Neuronal stem cell (in vitro differentiated cells): Measurements from ENCODE around the gene CSHL1.
"Not testable (repeated sequence)": the region's sequence is repeated elsewhere in the genome, so short reads cannot be mapped to it uniquely, and the experiment has no call there.

Source experiments
- DNase-seq: peaks from one replicate; pipeline ENCODE4 v3.0.0-alpha.2; 2013; ENCODE audit warnings: low spot score
- H2AFZ ChIP-seq: one replicate; pipeline ENCODE4 v1.6.1; 2013; ENCODE audit warnings: mild to moderate bottlenecking, low read length, inconsistent platforms
- H2AK5ac ChIP-seq: 2 replicates; pipeline ENCODE4 v1.6.1; 2013; ENCODE audit warnings: low read depth, mild to moderate bottlenecking, inconsistent platforms, low read length, moderate library complexity, mixed read lengths
- H2BK120ac ChIP-seq: 2 replicates; pipeline ENCODE4 v1.6.1; 2013; ENCODE audit warnings: low read depth, mild to moderate bottlenecking, inconsistent platforms, low read length, moderate library complexity, mixed read lengths
- H2BK12ac ChIP-seq: one replicate; pipeline ENCODE4 v1.6.1; 2013; ENCODE audit warnings: low read length, inconsistent platforms
- H2BK15ac ChIP-seq: 2 replicates; pipeline ENCODE4 v1.6.1; 2013; ENCODE audit warnings: mild to moderate bottlenecking, low read length, inconsistent platforms, mixed read lengths
- H2BK5ac ChIP-seq: one replicate; pipeline ENCODE4 v1.6.1; 2013; ENCODE audit warnings: inconsistent platforms, mild to moderate bottlenecking, low read length, moderate library complexity
- H3K14ac ChIP-seq: one replicate; pipeline ENCODE4 v1.6.1; 2013; ENCODE audit warnings: low read length, inconsistent platforms
- H3K18ac ChIP-seq: 2 replicates; pipeline ENCODE4 v1.6.1; 2013; ENCODE audit warnings: low read length, inconsistent platforms
- H3K23ac ChIP-seq: 2 replicates; pipeline ENCODE4 v1.6.1; 2013; ENCODE audit warnings: low read depth, mild to moderate bottlenecking, mixed read lengths, low read length, inconsistent platforms; ENCODE audit not compliant: poor library complexity
- H3K27ac ChIP-seq: replicated peaks from 3 replicates; pipeline ENCODE4 v1.5.1; 2013; ENCODE audit warnings: low read length, inconsistent platforms
- H3K27me3 ChIP-seq, 3 experiments: 2 replicates each; pipeline ENCODE4 v1.6.1; 2013; ENCODE audit warnings: low read length in 3 of 3, mild to moderate bottlenecking in 2 of 3, inconsistent platforms in 1 of 3, low read depth in 1 of 3, mixed read lengths in 1 of 3, moderate library complexity in 1 of 3; ENCODE audit not compliant: control insufficient read depth in 3 of 3, insufficient read depth in 3 of 3
- H3K36me3 ChIP-seq, 2 donors: replicated peaks in 1 of 2; 2 replicates each; pipeline ENCODE4 v1.6.1; 2013; ENCODE audit warnings: low read length in 2 of 2; ENCODE audit not compliant: control insufficient read depth in 2 of 2, insufficient read depth in 2 of 2
- H3K4ac ChIP-seq: 2 replicates; pipeline ENCODE4 v1.6.1; 2013; ENCODE audit warnings: inconsistent platforms, mild to moderate bottlenecking, low read length, moderate library complexity
- H3K4me1 ChIP-seq, 2 donors: 1 replicate in 1 of 2; 2 replicates in 1 of 2; pipeline ENCODE4 v1.6.1; 2013; ENCODE audit warnings: low read length in 2 of 2, low read depth in 1 of 2; ENCODE audit not compliant: control insufficient read depth in 2 of 2, insufficient read depth in 1 of 2
- H3K4me2 ChIP-seq: one replicate; pipeline ENCODE4 v1.6.1; 2013; ENCODE audit warnings: mild to moderate bottlenecking, low read length, inconsistent platforms; ENCODE audit not compliant: insufficient read depth, poor library complexity, severe bottlenecking
- H3K4me3 ChIP-seq, 2 donors: 2 replicates each; pipeline ENCODE4 v1.5.1; 2013; ENCODE audit warnings: low read length in 2 of 2, mild to moderate bottlenecking in 2 of 2, inconsistent platforms in 1 of 2, moderate library complexity in 1 of 2
- H3K79me1 ChIP-seq: one replicate; pipeline ENCODE4 v1.6.1; 2013; ENCODE audit warnings: low read depth, mild to moderate bottlenecking, inconsistent platforms, low read length, moderate library complexity
- H3K9ac ChIP-seq: one replicate; pipeline ENCODE4 v1.6.1; 2013; ENCODE audit warnings: mild to moderate bottlenecking, low read depth, low read length, inconsistent platforms; ENCODE audit not compliant: poor library complexity
- H3K9me3 ChIP-seq, 2 donors: replicated peaks in 1 of 2; 2 replicates each; pipeline versions ENCODE3 to v1.6.1; 2013; ENCODE audit warnings: low read length in 2 of 2, mild to moderate bottlenecking in 2 of 2, inconsistent platforms in 1 of 2, low read depth in 1 of 2, mixed read lengths in 1 of 2, moderate library complexity in 1 of 2; ENCODE audit not compliant: control insufficient read depth in 2 of 2, insufficient read depth in 1 of 2
- H4K8ac ChIP-seq: one replicate; pipeline ENCODE4 v1.6.1; 2013; ENCODE audit warnings: low read depth, mild to moderate bottlenecking, inconsistent platforms, low read length, moderate library complexity
- H4K91ac ChIP-seq: one replicate; pipeline ENCODE4 v1.6.1; 2013; ENCODE audit warnings: low read length, low read depth, mild to moderate bottlenecking, inconsistent platforms; ENCODE audit not compliant: poor library complexity
- WGBS, 2 donors: extraction: QIAGEN DNeasy Blood & Tissue Kit; methylation state at CpG; one replicate each; pipeline ENCODE4 v1.1.7; 2013; ENCODE audit warnings: missing lambda C conversion rate in 2 of 2, mixed read lengths in 1 of 2; ENCODE audit not compliant: insufficient read length in 2 of 2, insufficient replicate concordance in 1 of 2; ENCODE audit errors: extremely low coverage in 2 of 2; 5-methylcytosine and 5-hydroxymethylcytosine counted together

Gene CSHL1

DNA sequence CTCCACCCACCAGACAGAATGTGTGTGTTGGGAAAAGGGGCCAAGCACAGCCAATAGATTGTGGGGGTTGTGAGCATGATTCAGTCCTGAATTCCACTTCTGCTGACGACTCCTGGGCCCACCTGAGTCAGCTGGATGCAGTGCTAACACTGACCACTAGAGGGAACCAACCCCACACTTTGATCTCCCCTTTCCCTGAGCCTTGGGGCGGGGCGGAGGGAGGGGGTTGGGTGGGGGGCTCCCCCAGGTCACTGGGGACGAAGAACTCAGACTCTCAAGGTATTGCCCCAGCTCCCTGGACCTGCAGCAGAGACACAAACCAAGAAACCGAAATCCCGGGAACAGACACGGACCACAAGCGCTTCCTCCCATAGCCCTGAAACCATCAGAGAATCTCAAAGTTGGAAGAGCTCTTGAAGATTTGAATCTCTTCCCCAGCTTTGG is 621 bp upstream of the CSHL1 start:
- no peak overlapping the region for H2BK5ac ChIP-seq
- DNase-seq, result peak; percentile 39
- H3K27ac ChIP-seq, result no peak overlapping the region
- H3K79me1 ChIP-seq, result no peaks in the 10 kb centered on the region
- no peak overlapping the region for H3K23ac ChIP-seq
- H4K8ac ChIP-seq, result no peak overlapping the region
- H3K4ac ChIP-seq, result no peak overlapping the region
- H3K9ac ChIP-seq, result no peak overlapping the region
- no peak overlapping the region for H3K4me3 ChIP-seq
- no peaks in the 10 kb centered on the region for H3K9me3 ChIP-seq
- H2AFZ ChIP-seq, result no peak overlapping the region
- no peak overlapping the region for H3K4me2 ChIP-seq
- H2BK15ac ChIP-seq, result no peak overlapping the region
- H2BK120ac ChIP-seq, result no peak overlapping the region
- no peak overlapping the region for H3K18ac ChIP-seq
- no peaks in the 10 kb centered on the region for H3K36me3 ChIP-seq
- H3K27me3 ChIP-seq, result peaks cover 0 to 3% (median 0%) of the 10 kb centered on the region in 3 experiments
- H2BK12ac ChIP-seq, result no peak overlapping the region
- no peaks in the 10 kb centered on the region for H3K4me1 ChIP-seq
- no peak overlapping the region for H3K14ac ChIP-seq
- H2AK5ac ChIP-seq, result no peak overlapping the region
- H4K91ac ChIP-seq, result no peak overlapping the region
- WGBS, 2 donors, result no CpG with 5 or more reads among the region's 8 CpGs

DNA sequence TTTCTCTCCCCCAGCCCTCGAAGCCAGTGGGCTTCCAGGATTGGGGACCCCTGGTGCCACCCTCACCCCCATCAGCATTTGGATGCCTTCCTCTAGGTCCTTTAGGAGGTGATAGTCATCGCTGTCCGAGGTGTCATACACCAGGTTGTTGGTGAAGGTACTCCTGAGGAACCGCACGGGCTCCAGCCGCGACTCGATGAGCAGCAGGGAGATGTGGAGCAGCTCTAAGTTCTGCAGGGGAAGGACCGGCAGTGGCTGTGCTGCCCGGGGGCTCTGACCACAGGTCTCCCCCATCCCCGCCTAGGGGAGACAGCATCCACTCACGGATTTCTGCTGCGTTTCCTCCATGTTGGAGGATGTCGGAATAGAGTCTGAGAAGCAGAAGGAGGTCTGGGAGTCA is 962 bp downstream of the CSHL1 start:
- Histone ChIP-seq H3K4ac (no peak overlapping the region), H3K36me3 (no peaks in the 10 kb centered on the region), H2BK5ac (no peak overlapping the region), H3K18ac (no peak overlapping the region), H3K4me3 (no peak overlapping the region), H3K9ac (peak overlapping the region; percentile 4), H3K23ac (no peak overlapping the region), H3K4me1 (no peaks in the 10 kb centered on the region), H3K4me2 (no peak overlapping the region), H3K14ac (no peak overlapping the region), H4K91ac (no peak overlapping the region), H2BK12ac (no peak overlapping the region), H4K8ac (no peak overlapping the region), H3K9me3 (no peaks in the 10 kb centered on the region), H2BK15ac (no peak overlapping the region), H2BK120ac (no peak overlapping the region), H3K27ac (no peak overlapping the region), H2AFZ (no peak overlapping the region), H2AK5ac (no peak overlapping the region), H3K79me1 (no peaks in the 10 kb centered on the region), H3K27me3 (peaks cover 0 to 3% (median 0%) of the 10 kb centered on the region in 3 experiments)
- no peak for DNase-seq
- WGBS, 2 donors, result no CpG with 5 or more reads among the region's 14 CpGs

DNA sequence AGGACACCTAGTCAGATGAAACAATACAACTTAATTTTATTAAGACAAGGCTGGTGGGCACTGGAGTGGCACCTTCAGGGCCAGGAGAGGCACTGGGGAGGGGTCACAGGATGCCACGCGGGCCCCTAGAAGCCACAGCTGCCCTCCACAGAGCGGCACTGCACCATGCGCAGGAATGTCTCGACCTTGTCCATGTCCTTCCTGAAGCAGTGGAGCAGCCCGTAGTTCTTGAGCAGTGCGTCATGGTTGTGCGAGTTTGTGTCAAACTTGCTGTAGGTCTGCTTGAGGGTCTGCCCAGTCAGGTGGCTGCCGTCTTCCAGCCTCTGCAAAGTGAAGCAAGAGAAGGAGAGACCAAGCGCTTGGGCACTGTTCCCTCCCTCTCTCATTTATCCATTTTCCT is 1.5 kb downstream of the CSHL1 start:
- H2BK5ac ChIP-seq, H3K36me3 ChIP-seq, H3K9me3 ChIP-seq, H3K9ac ChIP-seq, H3K4ac ChIP-seq, H3K18ac ChIP-seq, DNase-seq, H2BK12ac ChIP-seq, H3K27ac ChIP-seq, H3K14ac ChIP-seq, H3K79me1 ChIP-seq, H3K23ac ChIP-seq, H2BK120ac ChIP-seq, H3K27me3 ChIP-seq, H3K4me1 ChIP-seq, H3K4me2 ChIP-seq, H3K4me3 ChIP-seq, H4K8ac ChIP-seq, H2AFZ ChIP-seq, H2BK15ac ChIP-seq, H2AK5ac ChIP-seq, H4K91ac ChIP-seq: not testable (repeated sequence)
- no CpG with 5 or more reads among the region's 10 CpGs for WGBS, 2 donors

DNA sequence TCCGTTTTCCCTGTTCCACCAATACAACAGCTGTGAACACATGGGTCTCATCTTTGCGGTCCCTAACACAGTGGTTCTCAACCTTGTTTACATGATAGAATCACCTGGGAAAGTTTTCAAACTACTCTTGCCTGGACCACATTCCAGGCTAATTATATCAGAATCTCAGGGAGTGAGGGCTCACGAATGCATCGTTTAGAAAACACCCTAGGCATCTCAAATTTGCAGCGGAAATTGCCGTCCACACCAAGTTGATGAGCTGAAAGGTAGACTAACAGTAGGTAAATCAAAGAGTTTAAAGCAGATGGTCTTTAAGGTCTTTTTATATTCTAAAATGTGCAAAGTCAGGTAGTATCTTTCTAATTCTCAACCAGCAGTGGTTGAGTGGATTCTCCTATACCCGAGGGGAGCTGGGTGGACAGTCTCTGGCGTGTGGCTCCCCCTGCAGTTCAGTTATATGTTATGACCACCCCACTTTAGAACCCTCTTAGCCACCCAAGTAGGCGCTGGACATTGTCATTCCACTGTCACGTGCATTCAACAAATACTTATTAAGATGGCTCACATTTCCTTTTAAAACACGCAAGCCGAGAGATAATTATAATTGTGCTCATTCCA is 3.8 kb downstream of the CSHL1 start:
- H3K18ac ChIP-seq, H3K4me2 ChIP-seq, H4K8ac ChIP-seq, H2BK120ac ChIP-seq, H2AFZ ChIP-seq, H3K4me3 ChIP-seq, H3K27ac ChIP-seq, H4K91ac ChIP-seq, H3K4me1 ChIP-seq, H3K14ac ChIP-seq, H2BK5ac ChIP-seq, H3K4ac ChIP-seq, DNase-seq, H2AK5ac ChIP-seq, H3K9ac ChIP-seq, H2BK15ac ChIP-seq, H3K27me3 ChIP-seq, H3K9me3 ChIP-seq, H2BK12ac ChIP-seq, H3K79me1 ChIP-seq, H3K23ac ChIP-seq, H3K36me3 ChIP-seq: not testable (repeated sequence)
- WGBS, 2 donors, result no CpG with 5 or more reads among the region's 12 CpGs
